ENCODE results near the gene RCBTB2.
"Not testable (repeated sequence)": the region's sequence is repeated elsewhere in the genome, so short reads cannot be mapped to it uniquely, and the experiment has no call there.

The RCBTB2 gene

DNA sequence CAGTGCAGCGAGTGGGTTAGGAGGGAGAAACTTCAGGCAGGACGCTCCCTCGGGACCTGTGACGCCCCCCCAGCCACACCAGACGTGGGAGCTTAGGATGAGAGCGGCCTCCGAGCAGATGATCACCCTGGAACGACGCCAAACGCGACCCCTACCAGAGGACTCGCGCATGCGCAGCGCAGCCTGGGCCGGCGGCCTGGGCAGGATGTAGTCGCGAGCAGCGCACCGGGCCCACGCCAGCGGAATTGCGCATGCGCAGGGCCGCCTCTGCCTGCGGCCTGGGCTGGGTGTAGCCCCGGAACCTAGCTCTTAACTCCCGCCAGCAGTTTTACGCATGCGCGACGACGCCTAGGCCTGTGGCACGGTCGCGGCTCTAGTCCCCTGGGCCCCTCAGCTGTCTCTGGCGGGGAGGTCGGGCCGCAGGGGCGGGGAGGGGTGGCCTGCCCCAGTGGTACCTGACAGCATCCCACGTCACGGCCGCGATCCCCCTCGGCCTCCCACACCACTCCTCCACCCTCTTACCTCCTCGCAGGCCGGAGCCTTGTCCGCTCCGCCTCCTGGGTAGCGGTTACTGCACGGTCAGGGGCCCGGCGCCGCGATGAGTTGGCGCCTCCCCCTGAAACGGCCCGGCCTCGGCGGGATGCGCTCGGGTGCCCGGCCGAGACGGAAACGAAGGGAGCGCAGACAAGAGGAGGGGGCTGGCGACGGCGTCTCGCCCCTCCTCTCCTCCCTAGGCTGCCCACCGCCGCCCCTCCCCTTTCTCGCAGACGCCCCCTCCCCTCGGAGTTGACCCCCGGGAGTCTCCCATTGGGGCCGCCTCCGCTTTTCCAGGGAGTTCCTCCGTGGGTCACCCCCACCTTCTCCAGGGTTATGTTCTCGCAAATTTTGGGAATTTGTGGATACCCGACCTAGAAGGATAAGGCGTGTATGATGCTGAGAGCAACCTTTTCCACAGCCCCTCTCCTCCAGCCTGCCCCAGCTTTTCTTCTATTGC, at the start of gene RCBTB2:
Gene RCBTB2 (minus strand): TSS at position 575 of the 994 bp plus-strand sequence. CDS start 11,141 bp downstream, outside the sequence.
- TF ChIP-seq, protein P1, sequence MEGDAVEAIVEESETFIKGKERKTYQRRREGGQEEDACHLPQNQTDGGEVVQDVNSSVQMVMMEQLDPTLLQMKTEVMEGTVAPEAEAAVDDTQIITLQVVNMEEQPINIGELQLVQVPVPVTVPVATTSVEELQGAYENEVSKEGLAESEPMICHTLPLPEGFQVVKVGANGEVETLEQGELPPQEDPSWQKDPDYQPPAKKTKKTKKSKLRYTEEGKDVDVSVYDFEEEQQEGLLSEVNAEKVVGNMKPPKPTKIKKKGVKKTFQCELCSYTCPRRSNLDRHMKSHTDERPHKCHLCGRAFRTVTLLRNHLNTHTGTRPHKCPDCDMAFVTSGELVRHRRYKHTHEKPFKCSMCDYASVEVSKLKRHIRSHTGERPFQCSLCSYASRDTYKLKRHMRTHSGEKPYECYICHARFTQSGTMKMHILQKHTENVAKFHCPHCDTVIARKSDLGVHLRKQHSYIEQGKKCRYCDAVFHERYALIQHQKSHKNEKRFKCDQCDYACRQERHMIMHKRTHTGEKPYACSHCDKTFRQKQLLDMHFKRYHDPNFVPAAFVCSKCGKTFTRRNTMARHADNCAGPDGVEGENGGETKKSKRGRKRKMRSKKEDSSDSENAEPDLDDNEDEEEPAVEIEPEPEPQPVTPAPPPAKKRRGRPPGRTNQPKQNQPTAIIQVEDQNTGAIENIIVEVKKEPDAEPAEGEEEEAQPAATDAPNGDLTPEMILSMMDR (IDR thresholded peaks at IDR 0.05; ENCODE audit: low read depth, low read length, missing control alignments): no peak
- DNase-seq (ENCODE audit: low read depth): peak; percentile 98

DNA sequence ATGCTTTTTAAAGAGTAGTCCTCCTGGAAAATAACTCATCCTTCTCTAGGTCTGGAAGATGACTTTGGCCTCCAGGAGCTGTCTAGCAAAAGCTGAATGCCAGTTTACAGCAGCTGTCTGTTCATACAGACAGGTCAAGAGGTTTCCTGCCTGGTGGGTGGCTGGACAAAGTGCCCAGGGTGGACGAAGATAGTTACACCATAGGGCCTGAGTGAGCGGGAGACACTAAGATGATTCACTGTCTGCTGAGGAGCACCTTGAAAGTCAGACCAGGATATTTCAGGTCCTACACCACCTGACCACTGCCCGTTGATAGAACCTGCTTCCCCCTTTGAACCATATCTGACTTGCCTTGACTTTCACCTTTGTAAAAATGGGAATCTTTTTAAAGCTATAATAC, 49.2 kb upstream of the RCBTB2 start:
- DNase-seq (ENCODE audit: low read depth): no peak
- no peak overlapping the region for H3K4me3 ChIP-seq (ENCODE audit: low read depth, low read length)
- TF ChIP-seq, protein P1 (IDR thresholded peaks at IDR 0.05; ENCODE audit: low read depth, low read length, missing control alignments): no peak

More for the DNA sequence above, at the start of gene RCBTB2:
- peak within 1 kb of the TSS; percentile 72 for H3K4me3 ChIP-seq (ENCODE audit: low read depth, low read length)

DNA sequence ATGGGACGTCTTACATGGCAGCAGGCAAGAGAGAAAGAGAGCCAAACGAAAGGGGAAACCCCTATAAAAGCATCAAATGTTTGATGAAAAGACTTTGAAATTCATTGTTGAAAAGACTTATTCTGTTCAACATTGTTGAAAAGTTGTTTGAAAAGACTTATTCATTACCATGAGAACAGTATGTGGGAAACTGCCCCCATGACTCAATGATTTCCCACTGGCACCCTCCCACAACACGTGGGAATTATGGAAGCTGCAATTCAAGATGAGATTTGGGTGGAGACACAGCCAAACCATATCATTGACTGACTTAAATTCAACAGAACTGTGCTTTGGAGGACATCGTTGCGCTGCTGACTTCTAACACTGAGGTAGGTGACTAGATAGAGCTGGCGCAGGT, 48.0 kb upstream of the RCBTB2 start:
- H3K4me3 ChIP-seq (ENCODE audit: low read depth, low read length): no peak overlapping the region
- TF ChIP-seq, protein P1 (IDR thresholded peaks at IDR 0.05; ENCODE audit: low read depth, low read length, missing control alignments): no peak
- no peak for DNase-seq (ENCODE audit: low read depth)

DNA sequence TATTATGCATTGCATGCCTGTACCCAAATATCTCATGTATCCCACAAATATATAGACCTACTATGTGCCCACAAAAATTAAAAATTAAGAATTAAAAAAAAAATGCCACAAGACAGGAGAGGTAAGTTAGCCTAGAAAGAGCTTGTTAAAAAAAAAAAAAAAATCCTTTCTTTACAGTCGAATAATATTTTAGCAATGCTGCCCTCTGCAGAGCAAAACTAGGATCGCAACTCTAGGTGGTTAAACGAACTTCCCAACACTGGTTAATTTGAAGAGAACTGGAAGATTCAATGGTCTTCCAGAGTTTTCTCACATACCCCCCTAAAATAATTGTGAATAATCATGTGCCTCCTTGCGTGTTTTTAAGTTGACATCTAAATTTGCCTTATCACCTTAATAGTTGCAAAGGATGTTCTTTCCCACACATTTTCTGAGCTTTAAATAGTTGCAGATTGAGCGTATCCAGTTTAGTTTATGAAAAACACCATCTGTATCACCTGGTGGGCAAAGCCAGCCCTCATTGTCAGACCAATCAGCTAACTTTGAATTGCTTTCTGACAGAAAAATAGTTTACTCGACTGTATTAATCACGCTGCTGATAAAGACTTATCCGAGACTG, 47.4 kb upstream of the RCBTB2 start:
- DNase-seq (ENCODE audit: low read depth): peak; percentile 51
- TF ChIP-seq, protein P1 (IDR thresholded peaks at IDR 0.05; ENCODE audit: low read depth, low read length, missing control alignments): peak; percentile 61

DNA sequence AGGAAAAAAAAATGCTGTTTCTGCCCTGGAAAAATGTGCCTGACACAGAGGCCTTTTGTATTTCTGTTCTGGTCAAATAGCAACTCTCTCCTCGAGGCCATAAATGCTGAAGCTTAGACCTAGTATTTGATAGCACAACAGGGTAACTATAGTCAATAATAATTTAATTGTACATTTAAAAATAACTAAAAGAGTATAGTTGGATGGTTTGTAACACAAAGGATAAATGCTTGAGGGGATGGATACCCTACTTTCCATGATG, 47.0 kb upstream of the RCBTB2 start:
- not testable (repeated sequence) for DNase-seq (ENCODE audit: low read depth); H3K4me3 ChIP-seq (ENCODE audit: low read depth, low read length)

More for the DNA sequence above, 47.4 kb upstream of the RCBTB2 start:
- H3K4me3 ChIP-seq (ENCODE audit: low read depth, low read length): no peak overlapping the region

DNA sequence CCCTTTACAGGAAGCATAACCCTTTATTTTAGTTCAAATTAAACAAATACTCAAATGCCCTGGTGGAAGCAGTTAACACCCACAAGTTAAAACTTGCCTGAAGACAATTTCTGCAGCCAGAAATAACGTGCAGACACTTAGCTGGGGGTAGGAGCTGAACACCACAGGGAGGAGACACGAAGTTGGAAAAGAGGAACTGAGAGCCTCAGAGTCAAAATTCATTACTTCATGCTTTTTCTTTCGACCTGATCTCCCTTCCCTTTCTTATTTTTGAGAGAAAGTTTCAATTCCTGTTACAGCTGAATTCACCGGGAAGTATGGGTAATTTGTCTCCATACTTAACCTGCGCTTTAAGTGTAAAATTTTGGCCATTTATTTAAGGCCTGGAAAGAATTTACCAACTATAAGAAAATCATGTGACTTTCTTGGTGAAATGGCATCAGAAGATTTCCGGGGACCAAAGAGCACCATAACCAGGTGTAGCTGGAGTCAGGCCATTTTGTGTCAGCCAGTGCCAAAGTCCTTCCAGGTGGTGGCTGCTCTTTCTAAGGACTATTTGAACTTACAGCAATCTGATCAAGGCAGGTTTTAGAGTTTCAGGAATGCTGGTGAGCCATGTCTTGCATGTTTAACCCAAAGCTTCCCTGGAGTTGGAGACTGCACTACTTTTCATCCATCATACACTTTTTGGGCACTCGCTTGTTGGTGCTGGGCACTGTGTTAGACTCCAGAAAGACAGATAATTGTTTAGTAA, 46.5 kb upstream of the RCBTB2 start:
- TF ChIP-seq, protein P1 (IDR thresholded peaks at IDR 0.05; ENCODE audit: low read depth, low read length, missing control alignments): no peak
- peak overlapping the region; percentile 24; the same call in 1 of the 2 replicates for H3K4me3 ChIP-seq (ENCODE audit: low read depth, low read length)
- peak; percentile 97 for DNase-seq (ENCODE audit: low read depth)

All from GM12864 (cell line).